CD14-positive monocyte (primary cell): Measurements from ENCODE around the gene MLXIP. TPM values are rescaled to one million over a fixed set of nuclear protein-coding genes. Genes with fewer than 3 reads are reported as not detected.

Experiments
- DNase-seq, 3 donors: peaks; one replicate each; pipeline ENCODE4 v3.0.0-alpha.2; 2011 to 2022
- H2AFZ ChIP-seq: 2 replicates; pipeline ENCODE4 v1.6.0; 2012; ENCODE audit warnings: mild to moderate bottlenecking, low read depth, low read length, inconsistent platforms; ENCODE audit not compliant: insufficient read depth, poor library complexity, severe bottlenecking
- H3K27ac ChIP-seq, 2 donors: 1 replicate in 1 of 2; 2 replicates in 1 of 2; pipeline ENCODE4 v1.5.1; 2012 to 2013; ENCODE audit warnings: low read length in 2 of 2, control low read depth in 1 of 2, inconsistent platforms in 1 of 2, low read depth in 1 of 2, mild to moderate bottlenecking in 1 of 2
- H3K27me3 ChIP-seq, 2 donors: one replicate each; pipeline versions ENCODE4 v1.6.0 to v1.6.1; 2011 to 2013; ENCODE audit warnings: low read length in 2 of 2; ENCODE audit not compliant: control insufficient read depth in 2 of 2, insufficient read depth in 2 of 2
- H3K36me3 ChIP-seq, 2 donors: replicated peaks in 1 of 2; 1 replicate in 1 of 2; 2 replicates in 1 of 2; pipeline versions ENCODE4 v1.5.1 to v1.6.1; 2012 to 2013; ENCODE audit warnings: low read length in 2 of 2, control low read depth in 1 of 2, inconsistent platforms in 1 of 2, mild to moderate bottlenecking in 1 of 2; ENCODE audit not compliant: insufficient read depth in 2 of 2, control insufficient read depth in 1 of 2
- H3K4me1 ChIP-seq, 2 donors: 1 replicate in 1 of 2; 2 replicates in 1 of 2; pipeline versions ENCODE4 v1.5.1 to v1.6.1; 2012 to 2013; ENCODE audit warnings: low read length in 2 of 2, control low read depth in 1 of 2, inconsistent platforms in 1 of 2, mild to moderate bottlenecking in 1 of 2, moderate library complexity in 1 of 2; ENCODE audit not compliant: insufficient read depth in 2 of 2, control insufficient read depth in 1 of 2
- H3K4me2 ChIP-seq: replicated peaks from 2 replicates; pipeline ENCODE3; 2012; ENCODE audit warnings: low read length, moderate library complexity, mild to moderate bottlenecking; ENCODE audit not compliant: poor library complexity, severe bottlenecking; ENCODE audit errors: extremely low read depth
- H3K4me3 ChIP-seq, 3 experiments: fragments of 200-600 bp in 1 of 3; sonication (generic) in 1 of 3; replicated peaks in 1 of 3; 1 replicate in 2 of 3; 2 replicates in 1 of 3; pipeline ENCODE4 v1.5.1; 2011 to 2013; ENCODE audit warnings: low read length in 3 of 3, mild to moderate bottlenecking in 3 of 3, control low read depth in 2 of 3, low read depth in 2 of 3, inconsistent platforms in 1 of 3, moderate library complexity in 1 of 3
- H3K79me2 ChIP-seq: 2 replicates; pipeline ENCODE4 v1.6.0; 2012; ENCODE audit warnings: mild to moderate bottlenecking, control low read depth, inconsistent platforms, low read length, moderate library complexity; ENCODE audit not compliant: insufficient read depth
- H3K9ac ChIP-seq: 2 replicates; pipeline ENCODE4 v1.6.0; 2017; ENCODE audit warnings: low read length, mild to moderate bottlenecking; ENCODE audit not compliant: insufficient read depth, poor library complexity, severe bottlenecking
- H3K9me3 ChIP-seq, 2 donors: replicated peaks in 1 of 2; 1 replicate in 1 of 2; 2 replicates in 1 of 2; pipeline versions ENCODE4 v1.5.1 to v1.6.1; 2012 to 2013; ENCODE audit warnings: low read length in 2 of 2, control low read depth in 1 of 2; ENCODE audit not compliant: control insufficient read depth in 1 of 2, insufficient read depth in 1 of 2
- H4K20me1 ChIP-seq: 2 replicates; pipeline ENCODE4 v1.6.0; 2012; ENCODE audit warnings: mild to moderate bottlenecking, low read length, control low read depth, moderate library complexity; ENCODE audit not compliant: insufficient read depth
- H3K27ac Mint-ChIP-seq, 7 donors: one replicate each; pipeline ENCODE4 v1.8.0; 2020; ENCODE audit warnings: mild to moderate bottlenecking in 7 of 7, mixed read lengths in 7 of 7, moderate library complexity in 6 of 7, inconsistent platforms in 2 of 7
- H3K27me3 Mint-ChIP-seq, 3 donors: one replicate each; pipeline ENCODE4 v1.8.0; 2021 to 2022; ENCODE audit warnings: low read depth in 3 of 3, mild to moderate bottlenecking in 3 of 3, mixed read lengths in 3 of 3, moderate library complexity in 3 of 3, inconsistent platforms in 1 of 3
- H3K36me3 Mint-ChIP-seq, 2 donors: one replicate each; pipeline ENCODE4 v1.8.0; 2020; ENCODE audit warnings: mixed read lengths in 2 of 2, inconsistent platforms in 1 of 2, mild to moderate bottlenecking in 1 of 2
- H3K4me1 Mint-ChIP-seq: one replicate; pipeline ENCODE4 v1.8.0; 2020; ENCODE audit warnings: mild to moderate bottlenecking, mixed read lengths
- H3K4me3 Mint-ChIP-seq, 2 donors: one replicate each; pipeline ENCODE4 v1.8.0; 2020; ENCODE audit warnings: mild to moderate bottlenecking in 2 of 2, mixed read lengths in 2 of 2, moderate library complexity in 1 of 2
- H3K9me3 Mint-ChIP-seq, 7 donors: one replicate each; pipeline ENCODE4 v1.8.0; 2020 to 2022; ENCODE audit warnings: mixed read lengths in 7 of 7, mild to moderate bottlenecking in 6 of 7, moderate library complexity in 6 of 7, inconsistent platforms in 2 of 7
- CTCF ChIP-seq: fragments of 200-600 bp; IDR thresholded peaks from one replicate; pipeline ENCODE4 v1.8.0; 2022; ENCODE audit warnings: antibody characterized with exemption, mild to moderate bottlenecking
- WGBS: methylation state at CpG from one replicate; pipeline ENCODE4 v1.1.5; 2013; ENCODE audit warnings: missing lambda C conversion rate; ENCODE audit not compliant: insufficient coverage; 5-methylcytosine and 5-hydroxymethylcytosine counted together
- intact Hi-C, 2 donors: fragments of 100-400 bp; cut with micrococcal nuclease; formaldehyde crosslinking; loops; one replicate each; pipeline versions ENCODE4 v1.15.0 to v1.15.1; 2023
- polyA plus RNA-seq, 3 donors: library from polyadenylated mRNA; depleted of rRNA in 1 of 3; unstranded in 2 of 3; stranded (reverse) in 1 of 3; fragments of 300-500 nt in 2 of 3; fragments of >200 nt in 1 of 3; fragmentation: Illumina TruSeq in 2 of 3; gene quantifications; 1 replicate in 2 of 3; 2 replicates in 1 of 3; pipeline ENCODE4 v1.2.3, GENCODE V29; 2012 to 2021

The MLXIP gene
- polyA plus RNA-seq, 3 donors, result 4.5 to 44.8 (median 4.6) TPM

- intact Hi-C loops, result no loop called here
- peak overlapping the region in 2 of 7 donors; percentile 64 to 71 for H3K27ac Mint-ChIP-seq
- DNase-seq, result no peak
Observed at GRCh38 chr12:122147514-122148290, 69.1 kb downstream of the MLXIP start.

GRCh38 chr12:122148657-122149056 is 70.1 kb downstream of the MLXIP start:
- Histone ChIP-seq H3K9ac (no peak overlapping the region), H3K9me3 (no peaks in the 10 kb centered on the region), H3K4me3 (no peak overlapping the region), H3K27me3 (no peaks in the 10 kb centered on the region), H3K79me2 (no peaks in the 10 kb centered on the region), H3K4me2 (no peak overlapping the region), H4K20me1 (peaks cover 49% of the 10 kb centered on the region), H3K36me3 (peaks cover 9% of the 10 kb centered on the region in 2 donors), H3K27ac (no peak overlapping the region), H3K4me1 (no peaks in the 10 kb centered on the region), H2AFZ (no peak overlapping the region)
- Mint-ChIP-seq H3K4me1 (peaks cover 7% of the 10 kb centered on the region), H3K9me3 (no peaks in the 10 kb centered on the region), H3K27ac (peak overlapping the region in 2 of 7 donors; percentile 3 to 19), H3K4me3 (no peak overlapping the region), H3K27me3 (peaks cover 1 to 9% (median 8%) of the 10 kb centered on the region in 3 donors), H3K36me3 (peaks cover 5 to 10% of the 10 kb centered on the region in 2 donors)
- no peak for TF ChIP-seq CTCF
- intact Hi-C loops, result no loop called here
- no peak for DNase-seq
- 66% methylated on average over 4 of the region's 6 CpGs for WGBS

More at GRCh38 chr12:122147514-122148290, 69.1 kb downstream of the MLXIP start:
- no peaks in the 10 kb centered on the region for H3K9me3 Mint-ChIP-seq
- peaks cover 59% of the 10 kb centered on the region for H4K20me1 ChIP-seq
- no peaks in the 10 kb centered on the region for H3K9me3 ChIP-seq
- H3K27me3 ChIP-seq, result no peaks in the 10 kb centered on the region
- no peak overlapping the region for H3K9ac ChIP-seq
- no peaks in the 10 kb centered on the region for H3K79me2 ChIP-seq
- H2AFZ ChIP-seq, result no peak overlapping the region
- H3K27me3 Mint-ChIP-seq, result peaks cover 1 to 8% (median 8%) of the 10 kb centered on the region in 3 donors
- H3K27ac ChIP-seq, result no peak overlapping the region
- H3K4me1 Mint-ChIP-seq, result peaks cover 6% of the 10 kb centered on the region
- H3K4me1 ChIP-seq, result no peaks in the 10 kb centered on the region
- H3K4me3 ChIP-seq, result no peak overlapping the region
- 89% methylated on average over 14 of the region's 21 CpGs for WGBS
- TF ChIP-seq CTCF, result no peak
- H3K36me3 Mint-ChIP-seq, result peaks cover 13 to 20% of the 10 kb centered on the region in 2 donors
- H3K4me2 ChIP-seq, result no peak overlapping the region
- no peak overlapping the region for H3K4me3 Mint-ChIP-seq
- peaks cover 18 to 19% of the 10 kb centered on the region in 2 donors for H3K36me3 ChIP-seq
